KMS-11 (cell line): ENCODE measurements around the gene PTPRF.

Experiments
- H2AFZ ChIP-seq: fragments of 200-600 bp; sonication (generic); 2 replicates; pipeline ENCODE4 v1.6.1; 2016; ENCODE audit warnings: antibody characterized with exemption, mixed run types, low read depth
- H3K27ac ChIP-seq: fragments of 200-600 bp; sonication (generic); 2 replicates; pipeline ENCODE4 v1.6.1; 2016; ENCODE audit warnings: mild to moderate bottlenecking, mixed run types
- H3K27me3 ChIP-seq: fragments of 200-600 bp; sonication (generic); 2 replicates; pipeline ENCODE4 v1.6.1; 2017; ENCODE audit warnings: mild to moderate bottlenecking, low read depth, mixed run types, moderate library complexity; ENCODE audit not compliant: insufficient read depth
- H3K36me3 ChIP-seq: fragments of 200-600 bp; sonication (generic); 2 replicates; pipeline ENCODE4 v1.6.1; 2017; ENCODE audit warnings: mild to moderate bottlenecking, mixed run types; ENCODE audit not compliant: insufficient read depth
- H3K4me1 ChIP-seq: fragments of 200-600 bp; sonication (generic); 2 replicates; pipeline ENCODE4 v1.6.1; 2016; ENCODE audit warnings: mild to moderate bottlenecking, low read depth, mixed run types; ENCODE audit not compliant: poor library complexity, severe bottlenecking
- H3K4me2 ChIP-seq: fragments of 200-600 bp; sonication (generic); 2 replicates; pipeline ENCODE4 v1.7.0; 2016; ENCODE audit warnings: mild to moderate bottlenecking, mixed run types
- H3K4me3 ChIP-seq: fragments of 200-600 bp; sonication (generic); IDR thresholded peaks from 2 replicates; pipeline ENCODE4 v1.6.1; 2017; ENCODE audit warnings: low read depth, low read length, mixed read lengths; ENCODE audit not compliant: insufficient read depth
- H3K79me2 ChIP-seq: fragments of 200-600 bp; sonication (generic); 2 replicates; pipeline ENCODE4 v1.6.1; 2016; ENCODE audit warnings: low read depth, mixed run types; ENCODE audit not compliant: insufficient read depth
- H3K9ac ChIP-seq: fragments of 200-600 bp; sonication (generic); 2 replicates; pipeline ENCODE4 v1.6.1; 2016; ENCODE audit warnings: mild to moderate bottlenecking, mixed run types
- H4K20me1 ChIP-seq: fragments of 200-600 bp; sonication (generic); 2 replicates; pipeline ENCODE4 v1.6.1; 2016; ENCODE audit warnings: mild to moderate bottlenecking, mixed run types; ENCODE audit not compliant: insufficient read depth
- CTCF ChIP-seq: fragments of 200-600 bp; sonication (generic); conservative IDR thresholded peaks from 2 replicates; pipeline ENCODE4 v1.6.1; 2017; ENCODE audit warnings: low read depth, mild to moderate bottlenecking, antibody characterized with exemption, low read length, moderate library complexity, mixed read lengths

Gene PTPRF

GRCh38 chr1:43541721-43542401 is 11.2 kb downstream of the PTPRF start:
- Histone ChIP-seq H4K20me1 (no peaks in the 10 kb centered on the region), H3K9ac (no peak overlapping the region), H3K27me3 (no peaks in the 10 kb centered on the region), H3K27ac (no peak overlapping the region), H3K4me2 (no peak overlapping the region), H2AFZ (no peak overlapping the region), H3K4me3 (no peak overlapping the region), H3K79me2 (no peaks in the 10 kb centered on the region; the same call in 1 of the 2 replicates), H3K36me3 (no peaks in the 10 kb centered on the region), H3K4me1 (no peaks in the 10 kb centered on the region)
- no peak for TF ChIP-seq CTCF

- Histone ChIP-seq H3K27ac (no peak overlapping the region), H3K9ac (no peak overlapping the region), H3K4me3 (no peak overlapping the region), H3K4me2 (no peak overlapping the region), H2AFZ (no peak overlapping the region), H3K27me3 (no peaks in the 10 kb centered on the region), H3K79me2 (no peaks in the 10 kb centered on the region), H4K20me1 (no peaks in the 10 kb centered on the region), H3K36me3 (no peaks in the 10 kb centered on the region), H3K4me1 (no peaks in the 10 kb centered on the region)
- TF ChIP-seq CTCF: no peak
These were observed 12.1 kb downstream of the PTPRF start for GRCh38 chr1:43542527-43543458.

- Histone ChIP-seq H3K4me1 (no peaks in the 10 kb centered on the region), H3K4me3 (no peak overlapping the region), H4K20me1 (no peaks in the 10 kb centered on the region), H3K36me3 (no peaks in the 10 kb centered on the region), H3K27ac (no peak overlapping the region), H3K79me2 (no peaks in the 10 kb centered on the region), H3K4me2 (no peak overlapping the region), H3K27me3 (no peaks in the 10 kb centered on the region), H2AFZ (no peak overlapping the region), H3K9ac (no peak overlapping the region)
- TF ChIP-seq CTCF: no peak
These were observed 12.9 kb downstream of the PTPRF start for GRCh38 chr1:43543567-43543966.

GRCh38 chr1:43545339-43545694 is 14.6 kb downstream of the PTPRF start:
- Histone ChIP-seq H3K9ac (no peak overlapping the region), H2AFZ (no peak overlapping the region), H3K27me3 (no peaks in the 10 kb centered on the region), H3K4me3 (no peak overlapping the region), H3K4me1 (no peaks in the 10 kb centered on the region), H3K79me2 (no peaks in the 10 kb centered on the region), H4K20me1 (no peaks in the 10 kb centered on the region), H3K4me2 (no peak overlapping the region), H3K27ac (no peak overlapping the region), H3K36me3 (no peaks in the 10 kb centered on the region)
- TF ChIP-seq CTCF: no peak
